ENCODE measurements around the gene FOXL2.

DNA sequence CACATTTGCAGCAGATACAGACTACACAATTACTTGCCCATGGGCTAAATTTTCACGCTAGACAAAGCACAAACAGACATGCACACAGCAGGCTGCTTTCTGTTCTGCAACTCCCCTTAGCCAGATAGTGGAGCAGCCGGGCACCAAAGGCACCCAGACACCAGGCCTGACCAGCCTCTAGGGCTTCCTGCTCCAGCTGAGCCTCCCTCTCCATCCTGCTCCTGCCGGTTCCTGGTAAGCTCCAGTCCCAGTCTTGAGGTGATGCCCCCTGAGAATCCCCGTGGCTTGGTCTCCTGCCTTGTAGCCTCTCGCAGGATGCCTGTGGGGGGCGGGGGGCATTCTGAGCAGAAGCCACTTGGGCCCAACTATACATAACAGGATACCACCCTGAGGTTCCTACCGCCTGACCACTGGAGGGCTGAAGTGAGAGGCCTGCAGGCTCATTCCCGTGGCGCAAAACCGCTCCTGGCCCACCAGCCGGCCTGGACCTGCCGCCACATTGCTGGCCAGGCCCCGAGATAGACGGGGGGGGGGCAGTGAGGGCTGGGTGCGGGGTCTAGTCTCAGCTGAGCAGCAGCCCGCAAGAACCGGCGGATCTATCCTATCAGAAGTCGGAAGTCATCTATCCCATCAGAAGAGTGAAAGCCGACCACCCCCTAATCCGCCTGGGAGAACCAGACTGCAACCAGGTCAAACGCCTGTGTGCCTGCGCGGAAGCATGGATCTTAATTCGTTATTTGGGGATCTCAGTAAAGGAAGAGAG is 3.9 kb downstream of the FOXL2 start:
- TF ChIP-seq TCF4 (CRISPR knock-in tag; IDR thresholded peaks at IDR 0.05; ENCODE audit: borderline replicate concordance) (no peak), ISL1 (CRISPR knock-in tag; IDR thresholded peaks at IDR 0.05) (no peak), ARNTL (CRISPR knock-in tag; IDR thresholded peaks at IDR 0.05; ENCODE audit: borderline replicate concordance, low read depth) (no peak), ZNF565 (CRISPR knock-in tag; conservative IDR thresholded peaks at IDR 0.05; ENCODE audit: low read depth) (no peak), CSDC2 (CRISPR knock-in tag; IDR thresholded peaks at IDR 0.05) (no peak), ZNF8 (CRISPR knock-in tag; IDR thresholded peaks at IDR 0.05) (no peak), GLIS3 (CRISPR knock-in tag; IDR thresholded peaks at IDR 0.05) (no peak), OSR1 (CRISPR knock-in tag; IDR thresholded peaks at IDR 0.05) (no peak), RARB (CRISPR knock-in tag; IDR thresholded peaks at IDR 0.05) (no peak), ZFP30 (CRISPR knock-in tag; IDR thresholded peaks at IDR 0.05) (no peak), BACH2 (CRISPR knock-in tag; IDR thresholded peaks at IDR 0.05; ENCODE audit: borderline replicate concordance) (no peak)
- TF ChIP-seq, protein P1, sequence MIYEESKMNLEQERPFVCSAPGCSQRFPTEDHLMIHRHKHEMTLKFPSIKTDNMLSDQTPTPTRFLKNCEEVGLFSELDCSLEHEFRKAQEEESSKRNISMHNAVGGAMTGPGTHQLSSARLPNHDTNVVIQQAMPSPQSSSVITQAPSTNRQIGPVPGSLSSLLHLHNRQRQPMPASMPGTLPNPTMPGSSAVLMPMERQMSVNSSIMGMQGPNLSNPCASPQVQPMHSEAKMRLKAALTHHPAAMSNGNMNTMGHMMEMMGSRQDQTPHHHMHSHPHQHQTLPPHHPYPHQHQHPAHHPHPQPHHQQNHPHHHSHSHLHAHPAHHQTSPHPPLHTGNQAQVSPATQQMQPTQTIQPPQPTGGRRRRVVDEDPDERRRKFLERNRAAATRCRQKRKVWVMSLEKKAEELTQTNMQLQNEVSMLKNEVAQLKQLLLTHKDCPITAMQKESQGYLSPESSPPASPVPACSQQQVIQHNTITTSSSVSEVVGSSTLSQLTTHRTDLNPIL (CRISPR knock-in tag; IDR thresholded peaks at IDR 0.05; ENCODE audit: low read depth) = no peak
- TF ChIP-seq, protein P2, sequence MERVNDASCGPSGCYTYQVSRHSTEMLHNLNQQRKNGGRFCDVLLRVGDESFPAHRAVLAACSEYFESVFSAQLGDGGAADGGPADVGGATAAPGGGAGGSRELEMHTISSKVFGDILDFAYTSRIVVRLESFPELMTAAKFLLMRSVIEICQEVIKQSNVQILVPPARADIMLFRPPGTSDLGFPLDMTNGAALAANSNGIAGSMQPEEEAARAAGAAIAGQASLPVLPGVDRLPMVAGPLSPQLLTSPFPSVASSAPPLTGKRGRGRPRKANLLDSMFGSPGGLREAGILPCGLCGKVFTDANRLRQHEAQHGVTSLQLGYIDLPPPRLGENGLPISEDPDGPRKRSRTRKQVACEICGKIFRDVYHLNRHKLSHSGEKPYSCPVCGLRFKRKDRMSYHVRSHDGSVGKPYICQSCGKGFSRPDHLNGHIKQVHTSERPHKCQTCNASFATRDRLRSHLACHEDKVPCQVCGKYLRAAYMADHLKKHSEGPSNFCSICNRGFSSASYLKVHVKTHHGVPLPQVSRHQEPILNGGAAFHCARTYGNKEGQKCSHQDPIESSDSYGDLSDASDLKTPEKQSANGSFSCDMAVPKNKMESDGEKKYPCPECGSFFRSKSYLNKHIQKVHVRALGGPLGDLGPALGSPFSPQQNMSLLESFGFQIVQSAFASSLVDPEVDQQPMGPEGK (CRISPR knock-in tag; IDR thresholded peaks at IDR 0.05; ENCODE audit: borderline replicate concordance) = no peak
